ENCODE measurements around the gene GMIP. TPM values are rescaled to one million over a fixed set of nuclear protein-coding genes. Genes with fewer than 3 reads are reported as not detected.

Gene GMIP
- total RNA-seq, 1 donor: 6.5 TPM

- no peak overlapping the region for H3K27ac ChIP-seq (ENCODE audit: low read depth, low read length)
Observed at GRCh38 chr19:19635313-19635702, 8.1 kb downstream of the GMIP start.

GRCh38 chr19:19634516-19635312, 8.7 kb downstream of the GMIP start:
- H3K27me3 ChIP-seq (ENCODE audit: insufficient read depth, low read length): no peaks in the 10 kb centered on the region
- no peak overlapping the region for H3K27ac ChIP-seq (ENCODE audit: low read depth, low read length)
- H4K20me1 ChIP-seq (ENCODE audit: insufficient read depth, low read length): no peaks in the 10 kb centered on the region
- H2AFZ ChIP-seq (ENCODE audit: low read length): no peak overlapping the region
- peak; percentile 90 for DNase-seq (ENCODE audit: insufficient read length, low spot score, missing footprints)
- peaks cover 29% of the 10 kb centered on the region for H3K36me3 ChIP-seq (ENCODE audit: insufficient read depth, low read length)
- H3K79me2 ChIP-seq (ENCODE audit: insufficient read depth, low read length): no peaks in the 10 kb centered on the region
- no peak for TF ChIP-seq CTCF (IDR thresholded peaks at IDR 0.05; ENCODE audit: extremely low read depth, low read depth, low read length)
- no peaks in the 10 kb centered on the region for H3K9me3 ChIP-seq (ENCODE audit: low read depth, low read length)
- H3K4me1 ChIP-seq (ENCODE audit: insufficient read depth, low read length): no peaks in the 10 kb centered on the region
- H3K4me3 ChIP-seq (ENCODE audit: insufficient read depth, low read length): no peak overlapping the region
- no peak overlapping the region for H3K4me2 ChIP-seq (ENCODE audit: insufficient read depth, low read length)

More at GRCh38 chr19:19635313-19635702, 8.1 kb downstream of the GMIP start:
- H3K36me3 ChIP-seq (ENCODE audit: insufficient read depth, low read length): peaks cover 31% of the 10 kb centered on the region
- H4K20me1 ChIP-seq (ENCODE audit: insufficient read depth, low read length): no peaks in the 10 kb centered on the region
- no peaks in the 10 kb centered on the region for H3K9me3 ChIP-seq (ENCODE audit: low read depth, low read length)
- H3K4me3 ChIP-seq (ENCODE audit: insufficient read depth, low read length): no peak overlapping the region
- H3K27me3 ChIP-seq (ENCODE audit: insufficient read depth, low read length): no peaks in the 10 kb centered on the region
- H3K4me1 ChIP-seq (ENCODE audit: insufficient read depth, low read length): no peaks in the 10 kb centered on the region
- no peak for TF ChIP-seq CTCF (IDR thresholded peaks at IDR 0.05; ENCODE audit: extremely low read depth, low read depth, low read length)
- no peak overlapping the region for H2AFZ ChIP-seq (ENCODE audit: low read length)
- DNase-seq (ENCODE audit: insufficient read length, low spot score, missing footprints): peak; percentile 86
- H3K79me2 ChIP-seq (ENCODE audit: insufficient read depth, low read length): no peaks in the 10 kb centered on the region
- H3K4me2 ChIP-seq (ENCODE audit: insufficient read depth, low read length): no peak overlapping the region

- TF ChIP-seq CTCF (IDR thresholded peaks at IDR 0.05; ENCODE audit: extremely low read depth, low read depth, low read length): no peak
- Histone ChIP-seq H4K20me1 (ENCODE audit: insufficient read depth, low read length) (no peaks in the 10 kb centered on the region), H3K4me3 (ENCODE audit: insufficient read depth, low read length) (no peak overlapping the region), H3K4me2 (ENCODE audit: insufficient read depth, low read length) (no peak overlapping the region), H2AFZ (ENCODE audit: low read length) (no peak overlapping the region), H3K36me3 (ENCODE audit: insufficient read depth, low read length) (peaks cover 33% of the 10 kb centered on the region), H3K79me2 (ENCODE audit: insufficient read depth, low read length) (no peaks in the 10 kb centered on the region), H3K27me3 (ENCODE audit: insufficient read depth, low read length) (no peaks in the 10 kb centered on the region), H3K27ac (ENCODE audit: low read depth, low read length) (no peak overlapping the region), H3K9me3 (ENCODE audit: low read depth, low read length) (no peaks in the 10 kb centered on the region), H3K4me1 (ENCODE audit: insufficient read depth, low read length) (no peaks in the 10 kb centered on the region)
- DNase-seq (ENCODE audit: insufficient read length, low spot score, missing footprints): peak; percentile 73
Observed at GRCh38 chr19:19633711-19634515, 9.5 kb downstream of the GMIP start.

- Histone ChIP-seq H2AFZ (ENCODE audit: low read length) (no peak overlapping the region), H3K36me3 (ENCODE audit: insufficient read depth, low read length) (peaks cover 33% of the 10 kb centered on the region), H4K20me1 (ENCODE audit: insufficient read depth, low read length) (no peaks in the 10 kb centered on the region), H3K4me2 (ENCODE audit: insufficient read depth, low read length) (no peak overlapping the region), H3K4me3 (ENCODE audit: insufficient read depth, low read length) (no peak overlapping the region), H3K27ac (ENCODE audit: low read depth, low read length) (no peak overlapping the region), H3K79me2 (ENCODE audit: insufficient read depth, low read length) (no peaks in the 10 kb centered on the region), H3K4me1 (ENCODE audit: insufficient read depth, low read length) (peaks cover 6% of the 10 kb centered on the region), H3K27me3 (ENCODE audit: insufficient read depth, low read length) (no peaks in the 10 kb centered on the region), H3K9me3 (ENCODE audit: low read depth, low read length) (no peaks in the 10 kb centered on the region)
- no peak for TF ChIP-seq CTCF (IDR thresholded peaks at IDR 0.05; ENCODE audit: extremely low read depth, low read depth, low read length)
- DNase-seq (ENCODE audit: insufficient read length, low spot score, missing footprints): peak; percentile 29
Observed at GRCh38 chr19:19632661-19633060, 10.8 kb downstream of the GMIP start.
